ENCODE data around the gene GRID1.

DNA sequence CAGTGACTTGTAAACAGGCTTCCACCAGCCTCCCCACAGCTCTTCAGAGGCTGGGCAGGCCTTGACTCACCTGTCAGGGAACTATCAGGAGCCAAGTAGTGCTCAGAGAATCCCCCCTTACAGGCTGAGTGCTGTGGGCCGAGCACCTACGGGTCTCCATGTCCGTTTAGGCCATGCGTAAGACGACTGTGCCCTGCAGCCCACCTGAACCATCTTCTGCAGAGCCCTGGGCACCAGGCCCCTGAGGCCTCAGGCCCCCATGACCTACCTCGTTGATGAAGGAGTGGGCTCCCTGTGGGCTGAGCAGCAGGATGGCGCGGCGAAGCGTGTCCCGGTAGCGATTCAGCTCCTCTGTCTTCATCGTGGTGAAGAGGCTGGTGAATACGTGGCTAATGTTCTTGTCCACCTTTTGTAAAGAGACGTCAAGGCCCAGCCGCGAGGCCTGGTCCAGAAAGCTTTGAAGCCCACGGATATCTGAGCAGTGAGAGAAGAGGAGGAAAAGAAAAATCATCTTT lies 228.0 kb downstream of the GRID1 start:
- TF ChIP-seq, protein P1, sequence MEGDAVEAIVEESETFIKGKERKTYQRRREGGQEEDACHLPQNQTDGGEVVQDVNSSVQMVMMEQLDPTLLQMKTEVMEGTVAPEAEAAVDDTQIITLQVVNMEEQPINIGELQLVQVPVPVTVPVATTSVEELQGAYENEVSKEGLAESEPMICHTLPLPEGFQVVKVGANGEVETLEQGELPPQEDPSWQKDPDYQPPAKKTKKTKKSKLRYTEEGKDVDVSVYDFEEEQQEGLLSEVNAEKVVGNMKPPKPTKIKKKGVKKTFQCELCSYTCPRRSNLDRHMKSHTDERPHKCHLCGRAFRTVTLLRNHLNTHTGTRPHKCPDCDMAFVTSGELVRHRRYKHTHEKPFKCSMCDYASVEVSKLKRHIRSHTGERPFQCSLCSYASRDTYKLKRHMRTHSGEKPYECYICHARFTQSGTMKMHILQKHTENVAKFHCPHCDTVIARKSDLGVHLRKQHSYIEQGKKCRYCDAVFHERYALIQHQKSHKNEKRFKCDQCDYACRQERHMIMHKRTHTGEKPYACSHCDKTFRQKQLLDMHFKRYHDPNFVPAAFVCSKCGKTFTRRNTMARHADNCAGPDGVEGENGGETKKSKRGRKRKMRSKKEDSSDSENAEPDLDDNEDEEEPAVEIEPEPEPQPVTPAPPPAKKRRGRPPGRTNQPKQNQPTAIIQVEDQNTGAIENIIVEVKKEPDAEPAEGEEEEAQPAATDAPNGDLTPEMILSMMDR (IDR thresholded peaks at IDR 0.05), result no peak
- no peak for TF ChIP-seq POLR2A (IDR thresholded peaks at IDR 0.05)

Data from esophagus squamous epithelium (tissue), 4 donors.